SJSA1 (cell line): Measurements from ENCODE around the gene C2orf76. TPM values are rescaled to one million over a fixed set of nuclear protein-coding genes. Genes with fewer than 3 reads are reported as not detected.

Experiments
- DNase-seq, 2 experiments: peaks; one replicate each; pipeline ENCODE4 v3.0.0-alpha.2; 2015 to 2020; ENCODE audit warnings: low spot score in 2 of 2, low read depth in 1 of 2
- H3K27ac ChIP-seq: fragments of 250-450 bp; sonication (Bioruptor Pico); 2 replicates; pipeline ENCODE4 v1.5.1; 2020; ENCODE audit warnings: mild to moderate bottlenecking, moderate library complexity
- H3K27me3 ChIP-seq: fragments of 250-450 bp; sonication (Bioruptor Pico); replicated peaks from 2 replicates; pipeline ENCODE4 v1.5.1; 2020; ENCODE audit warnings: mild to moderate bottlenecking, moderate library complexity
- H3K36me3 ChIP-seq: fragments of 250-450 bp; sonication (Bioruptor Pico); 2 replicates; pipeline ENCODE4 v1.5.1; 2020; ENCODE audit warnings: mild to moderate bottlenecking
- H3K4me1 ChIP-seq: fragments of 250-450 bp; sonication (Bioruptor Pico); replicated peaks from 2 replicates; pipeline ENCODE4 v1.6.1; 2021; ENCODE audit warnings: mild to moderate bottlenecking
- H3K4me3 ChIP-seq: fragments of 250-450 bp; sonication (Bioruptor Pico); 2 replicates; pipeline ENCODE4 v1.5.1; 2020; ENCODE audit warnings: mild to moderate bottlenecking
- H3K9me3 ChIP-seq: fragments of 250-450 bp; sonication (Bioruptor Pico); replicated peaks from 2 replicates; pipeline ENCODE4 v1.5.1; 2020; ENCODE audit warnings: mild to moderate bottlenecking
- total RNA-seq: library from RNA; depleted of rRNA; stranded (reverse); fragments of >200 nt; shearing (Covaris generic); gene quantifications from 2 replicates; pipeline ENCODE4 v1.2.3, GENCODE V29; 2014; rRNA removed

Gene C2orf76
- total RNA-seq, 1 experiment from 2014 or later, result 18.3 TPM

DNA sequence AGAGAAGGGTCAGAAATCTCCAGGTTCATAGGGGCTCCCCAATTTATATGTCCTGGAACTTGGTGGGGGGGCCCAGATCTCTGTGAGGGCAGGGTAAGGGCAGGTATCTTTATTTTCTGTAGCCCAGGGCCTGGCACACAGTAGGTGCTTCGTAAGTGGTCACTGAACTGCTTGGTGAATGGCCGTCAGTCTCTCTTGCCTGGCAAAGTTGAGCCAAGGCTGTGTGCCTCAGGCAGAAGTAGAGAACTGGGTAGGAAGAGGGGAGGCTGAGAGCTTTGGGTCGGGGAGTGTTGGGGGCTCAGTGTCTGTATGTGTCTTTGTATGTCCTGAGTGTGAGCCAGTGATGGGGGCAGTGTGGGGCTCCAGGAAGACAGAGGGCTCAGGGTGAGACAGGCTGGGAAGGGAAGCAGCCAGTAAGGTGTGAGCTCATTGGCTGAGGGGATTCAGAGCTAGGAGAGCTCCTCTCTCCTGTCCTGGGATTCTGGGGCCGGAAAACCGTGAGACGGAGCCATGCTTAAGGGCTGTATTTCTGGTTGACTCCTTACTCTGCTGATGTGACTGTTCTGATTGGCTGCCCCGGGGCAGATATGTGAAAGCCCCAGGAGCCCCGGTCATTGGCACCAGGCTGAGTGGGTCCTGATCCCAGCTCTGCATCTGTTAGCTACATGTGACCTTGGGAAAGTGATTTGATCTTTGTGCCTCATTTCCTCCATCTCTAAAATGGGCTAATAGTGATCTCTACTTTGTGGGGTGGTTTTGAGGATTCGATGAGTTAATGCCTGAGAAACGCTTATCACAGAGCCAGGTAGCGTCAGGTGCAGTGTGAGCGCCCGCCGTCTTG, 112.7 kb downstream of the C2orf76 start:
- H3K4me3 ChIP-seq, result no peak overlapping the region
- peak overlapping the region; percentile 75 for H3K27ac ChIP-seq
- H3K36me3 ChIP-seq, result peaks cover 60% of the 10 kb centered on the region
- H3K4me1 ChIP-seq, result peaks cover 56% of the 10 kb centered on the region
- no peaks in the 10 kb centered on the region for H3K9me3 ChIP-seq
- peak in 1 of 2 experiments; percentile 36 for DNase-seq
- H3K27me3 ChIP-seq, result no peaks in the 10 kb centered on the region

GRCh38 chr2:119253114-119253702, 113.4 kb downstream of the C2orf76 start:
- H3K9me3 ChIP-seq, result no peaks in the 10 kb centered on the region
- no peak for DNase-seq
- peaks cover 60% of the 10 kb centered on the region for H3K4me1 ChIP-seq
- H3K4me3 ChIP-seq, result no peak overlapping the region
- H3K27ac ChIP-seq, result peak overlapping the region; percentile 75
- no peaks in the 10 kb centered on the region for H3K27me3 ChIP-seq
- peaks cover 68% of the 10 kb centered on the region for H3K36me3 ChIP-seq

Other genes starting within 250 kb of the C2orf76 start
- not detected in 2 replicates for gene C1QL2, start 208.1 kb downstream of the C2orf76 start, total RNA-seq
- 19.3 and 33.2 TPM in 2 replicates for gene STEAP3, start 143.0 kb downstream of the C2orf76 start, total RNA-seq
- 98.6 and 173 TPM in 2 replicates for gene DBI, start 143 bp upstream of the C2orf76 start, total RNA-seq
- gene TMEM37, start 65.0 kb upstream of the C2orf76 start, total RNA-seq, result not detected in 2 replicates
- not detected in 2 replicates for gene SCTR, start 157.6 kb upstream of the C2orf76 start, total RNA-seq
- not detected in 2 replicates for gene CFAP221, start 177.6 kb upstream of the C2orf76 start, total RNA-seq